ENCODE data around the gene HEBP1. TPM values are rescaled to one million over a fixed set of nuclear protein-coding genes. Genes with fewer than 3 reads are reported as not detected.
A peak's percentile ranks its signal among the peaks of the same experiment; 100 is the strongest.

Gene HEBP1
- polyA plus RNA-seq, 1 donor (not counting 4 experiments of a cell fraction or from before 2014, with no cell fraction given), result 24.8 TPM

DNA sequence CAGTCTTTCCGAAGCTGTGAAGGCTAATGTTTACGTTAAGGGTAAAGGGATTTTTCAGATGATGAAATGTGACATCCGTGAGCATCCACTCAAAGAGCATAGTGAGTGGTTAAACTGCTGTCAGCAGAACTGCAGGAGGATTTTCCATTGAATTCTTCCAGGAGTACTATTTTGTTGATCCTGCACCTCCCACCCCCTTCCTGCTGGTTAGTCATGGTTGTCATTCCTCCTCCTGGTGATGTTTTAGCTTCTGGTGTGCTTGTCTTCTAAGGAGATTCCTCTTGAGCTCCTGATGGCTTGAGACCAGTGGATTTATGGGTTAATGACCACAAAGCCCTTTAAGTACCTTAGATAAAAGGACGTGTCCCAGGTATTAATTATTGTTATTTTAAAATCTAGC, 45.7 kb downstream of the HEBP1 start:
- H4K20me1 ChIP-seq (ENCODE audit: control insufficient read depth, extremely low read depth, insufficient read depth, low read length), result no peaks in the 10 kb centered on the region
- no peak overlapping the region for H2AFZ ChIP-seq (ENCODE audit: control insufficient read depth, low read length)
- no peak overlapping the region for H3K4me3 ChIP-seq (ENCODE audit: control insufficient read depth in 2 of 3, extremely low read depth in 1 of 3, insufficient read depth in 2 of 3, low read depth in 1 of 3, low read length in 3 of 3)
- no peak overlapping the region for H3K4me2 ChIP-seq (ENCODE audit: control insufficient read depth, extremely low read depth, insufficient read depth, low read depth, low read length)
- no peaks in the 10 kb centered on the region for H3K9me1 ChIP-seq (ENCODE audit: control insufficient read depth, extremely low read depth, insufficient read depth, low read length)
- no peaks in the 10 kb centered on the region for H3K36me3 ChIP-seq (ENCODE audit: control insufficient read depth in 2 of 2, extremely low read depth in 1 of 2, insufficient read depth in 2 of 2, low read length in 2 of 2)
- dilution Hi-C loops (cut with MboI; ENCODE audit: extremely low pct_ligation_motif_present, low sequenced_read_pairs), result no loop called here
- FAIRE-seq, result no peak
- peaks cover 6% of the 10 kb centered on the region for H3K4me1 ChIP-seq (ENCODE audit: control insufficient read depth, extremely low read depth, insufficient read depth, low read length)
- H3K9ac ChIP-seq (ENCODE audit: control insufficient read depth, extremely low read depth, insufficient read depth, low read length), result no peak overlapping the region
- H3K27me3 ChIP-seq (ENCODE audit: control insufficient read depth, extremely low read depth, insufficient read depth, low read length), result no peaks in the 10 kb centered on the region
- no peak for TF ChIP-seq EZH2 (IDR thresholded peaks at IDR 0.05; ENCODE audit: low read length)
- TF ChIP-seq, protein P1, sequence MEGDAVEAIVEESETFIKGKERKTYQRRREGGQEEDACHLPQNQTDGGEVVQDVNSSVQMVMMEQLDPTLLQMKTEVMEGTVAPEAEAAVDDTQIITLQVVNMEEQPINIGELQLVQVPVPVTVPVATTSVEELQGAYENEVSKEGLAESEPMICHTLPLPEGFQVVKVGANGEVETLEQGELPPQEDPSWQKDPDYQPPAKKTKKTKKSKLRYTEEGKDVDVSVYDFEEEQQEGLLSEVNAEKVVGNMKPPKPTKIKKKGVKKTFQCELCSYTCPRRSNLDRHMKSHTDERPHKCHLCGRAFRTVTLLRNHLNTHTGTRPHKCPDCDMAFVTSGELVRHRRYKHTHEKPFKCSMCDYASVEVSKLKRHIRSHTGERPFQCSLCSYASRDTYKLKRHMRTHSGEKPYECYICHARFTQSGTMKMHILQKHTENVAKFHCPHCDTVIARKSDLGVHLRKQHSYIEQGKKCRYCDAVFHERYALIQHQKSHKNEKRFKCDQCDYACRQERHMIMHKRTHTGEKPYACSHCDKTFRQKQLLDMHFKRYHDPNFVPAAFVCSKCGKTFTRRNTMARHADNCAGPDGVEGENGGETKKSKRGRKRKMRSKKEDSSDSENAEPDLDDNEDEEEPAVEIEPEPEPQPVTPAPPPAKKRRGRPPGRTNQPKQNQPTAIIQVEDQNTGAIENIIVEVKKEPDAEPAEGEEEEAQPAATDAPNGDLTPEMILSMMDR (optimal IDR thresholded peaks at IDR 0.05 in 1 of 3, IDR thresholded peaks at IDR 0.05 in 1 of 3, conservative IDR thresholded peaks at IDR 0.05 in 1 of 3; ENCODE audit: extremely low read depth in 1 of 3, insufficient read depth in 2 of 3, low read length in 3 of 3), result no peak
- no peak for DNase-seq (ENCODE audit: low read depth, low spot score)
- no peaks in the 10 kb centered on the region for H3K9me3 ChIP-seq (ENCODE audit: control insufficient read depth, low read depth, low read length)
- H3K79me2 ChIP-seq (ENCODE audit: control insufficient read depth, insufficient read depth, low read length), result no peaks in the 10 kb centered on the region
- no peak overlapping the region for H3K27ac ChIP-seq (ENCODE audit: control insufficient read depth, insufficient read depth, low read length)

DNA sequence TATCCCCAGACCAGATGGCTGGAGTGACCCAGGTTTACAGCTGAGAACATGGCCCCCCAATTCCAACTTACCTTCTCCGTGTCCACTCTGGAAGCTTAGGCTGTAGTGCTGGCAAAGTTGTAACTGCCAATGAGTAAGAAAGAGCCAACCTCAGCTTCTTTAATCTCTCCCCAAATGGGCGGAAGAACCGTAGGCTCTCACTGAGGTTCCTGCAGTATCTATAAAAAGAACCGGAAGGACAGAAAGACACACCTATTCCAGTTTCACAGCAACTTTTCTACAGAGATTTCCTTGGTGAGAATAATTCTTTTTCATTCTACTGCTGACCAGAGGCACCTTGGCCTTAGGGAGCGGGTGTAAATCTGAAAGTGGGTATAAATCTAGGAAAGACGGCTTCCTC, 48.0 kb downstream of the HEBP1 start, which contains the start of gene GPRC5D:
Gene GPRC5D (minus strand): TSS at position 135 of the 400 bp plus-strand sequence. CDS start 1,786 bp downstream, outside the sequence.
- no peak within 1 kb of the TSS for H3K27ac ChIP-seq (ENCODE audit: control insufficient read depth, insufficient read depth, low read length)
- dilution Hi-C loops (cut with MboI; ENCODE audit: extremely low pct_ligation_motif_present, low sequenced_read_pairs), result no loop called here
- FAIRE-seq (peak; percentile 53), DNase-seq (ENCODE audit: low read depth, low spot score) (no peak)
- no peaks in the 10 kb centered on the region for H4K20me1 ChIP-seq (ENCODE audit: control insufficient read depth, extremely low read depth, insufficient read depth, low read length)
- no peaks in the 10 kb centered on the region for H3K36me3 ChIP-seq (ENCODE audit: control insufficient read depth in 2 of 2, extremely low read depth in 1 of 2, insufficient read depth in 2 of 2, low read length in 2 of 2)
- TF ChIP-seq, protein P1 (optimal IDR thresholded peaks at IDR 0.05 in 1 of 3, IDR thresholded peaks at IDR 0.05 in 1 of 3, conservative IDR thresholded peaks at IDR 0.05 in 1 of 3; ENCODE audit: extremely low read depth in 1 of 3, insufficient read depth in 2 of 3, low read length in 3 of 3), result no peak
- TF ChIP-seq EZH2 (IDR thresholded peaks at IDR 0.05; ENCODE audit: low read length), result no peak
- no peaks in the 10 kb centered on the region for H3K79me2 ChIP-seq (ENCODE audit: control insufficient read depth, insufficient read depth, low read length)
- peak within 1 kb of the TSS; percentile 68 for H2AFZ ChIP-seq (ENCODE audit: control insufficient read depth, low read length)
- peaks cover 6% of the 10 kb centered on the region for H3K4me1 ChIP-seq (ENCODE audit: control insufficient read depth, extremely low read depth, insufficient read depth, low read length)
- H3K9me1 ChIP-seq (ENCODE audit: control insufficient read depth, extremely low read depth, insufficient read depth, low read length), result no peaks in the 10 kb centered on the region
- H3K27me3 ChIP-seq (ENCODE audit: control insufficient read depth, extremely low read depth, insufficient read depth, low read length), result no peaks in the 10 kb centered on the region
- no peak within 1 kb of the TSS for H3K9ac ChIP-seq (ENCODE audit: control insufficient read depth, extremely low read depth, insufficient read depth, low read length)
- H3K4me3 ChIP-seq (ENCODE audit: control insufficient read depth in 2 of 3, extremely low read depth in 1 of 3, insufficient read depth in 2 of 3, low read depth in 1 of 3, low read length in 3 of 3), result no peak within 1 kb of the TSS
- no peaks in the 10 kb centered on the region for H3K9me3 ChIP-seq (ENCODE audit: control insufficient read depth, low read depth, low read length)
- H3K4me2 ChIP-seq (ENCODE audit: control insufficient read depth, extremely low read depth, insufficient read depth, low read depth, low read length), result peak within 1 kb of the TSS; percentile 35
